Smooth muscle cell of the pulmonary artery (primary cell): Measurements from ENCODE around the gene CARD10. TPM values are rescaled to one million over a fixed set of nuclear protein-coding genes. Genes with fewer than 3 reads are reported as not detected.

Experiments
- total RNA-seq: library from RNA; depleted of rRNA; stranded (reverse); fragments of >200 nt; gene quantifications from 2 replicates; pipeline ENCODE4 v1.2.3, GENCODE V29; 2014

Gene CARD10, protein sequence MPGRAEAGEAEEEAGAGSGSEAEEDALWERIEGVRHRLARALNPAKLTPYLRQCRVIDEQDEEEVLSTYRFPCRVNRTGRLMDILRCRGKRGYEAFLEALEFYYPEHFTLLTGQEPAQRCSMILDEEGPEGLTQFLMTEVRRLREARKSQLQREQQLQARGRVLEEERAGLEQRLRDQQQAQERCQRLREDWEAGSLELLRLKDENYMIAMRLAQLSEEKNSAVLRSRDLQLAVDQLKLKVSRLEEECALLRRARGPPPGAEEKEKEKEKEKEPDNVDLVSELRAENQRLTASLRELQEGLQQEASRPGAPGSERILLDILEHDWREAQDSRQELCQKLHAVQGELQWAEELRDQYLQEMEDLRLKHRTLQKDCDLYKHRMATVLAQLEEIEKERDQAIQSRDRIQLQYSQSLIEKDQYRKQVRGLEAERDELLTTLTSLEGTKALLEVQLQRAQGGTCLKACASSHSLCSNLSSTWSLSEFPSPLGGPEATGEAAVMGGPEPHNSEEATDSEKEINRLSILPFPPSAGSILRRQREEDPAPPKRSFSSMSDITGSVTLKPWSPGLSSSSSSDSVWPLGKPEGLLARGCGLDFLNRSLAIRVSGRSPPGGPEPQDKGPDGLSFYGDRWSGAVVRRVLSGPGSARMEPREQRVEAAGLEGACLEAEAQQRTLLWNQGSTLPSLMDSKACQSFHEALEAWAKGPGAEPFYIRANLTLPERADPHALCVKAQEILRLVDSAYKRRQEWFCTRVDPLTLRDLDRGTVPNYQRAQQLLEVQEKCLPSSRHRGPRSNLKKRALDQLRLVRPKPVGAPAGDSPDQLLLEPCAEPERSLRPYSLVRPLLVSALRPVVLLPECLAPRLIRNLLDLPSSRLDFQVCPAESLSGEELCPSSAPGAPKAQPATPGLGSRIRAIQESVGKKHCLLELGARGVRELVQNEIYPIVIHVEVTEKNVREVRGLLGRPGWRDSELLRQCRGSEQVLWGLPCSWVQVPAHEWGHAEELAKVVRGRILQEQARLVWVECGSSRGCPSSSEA
- 0.91 and 3.4 TPM in 2 replicates for total RNA-seq

DNA sequence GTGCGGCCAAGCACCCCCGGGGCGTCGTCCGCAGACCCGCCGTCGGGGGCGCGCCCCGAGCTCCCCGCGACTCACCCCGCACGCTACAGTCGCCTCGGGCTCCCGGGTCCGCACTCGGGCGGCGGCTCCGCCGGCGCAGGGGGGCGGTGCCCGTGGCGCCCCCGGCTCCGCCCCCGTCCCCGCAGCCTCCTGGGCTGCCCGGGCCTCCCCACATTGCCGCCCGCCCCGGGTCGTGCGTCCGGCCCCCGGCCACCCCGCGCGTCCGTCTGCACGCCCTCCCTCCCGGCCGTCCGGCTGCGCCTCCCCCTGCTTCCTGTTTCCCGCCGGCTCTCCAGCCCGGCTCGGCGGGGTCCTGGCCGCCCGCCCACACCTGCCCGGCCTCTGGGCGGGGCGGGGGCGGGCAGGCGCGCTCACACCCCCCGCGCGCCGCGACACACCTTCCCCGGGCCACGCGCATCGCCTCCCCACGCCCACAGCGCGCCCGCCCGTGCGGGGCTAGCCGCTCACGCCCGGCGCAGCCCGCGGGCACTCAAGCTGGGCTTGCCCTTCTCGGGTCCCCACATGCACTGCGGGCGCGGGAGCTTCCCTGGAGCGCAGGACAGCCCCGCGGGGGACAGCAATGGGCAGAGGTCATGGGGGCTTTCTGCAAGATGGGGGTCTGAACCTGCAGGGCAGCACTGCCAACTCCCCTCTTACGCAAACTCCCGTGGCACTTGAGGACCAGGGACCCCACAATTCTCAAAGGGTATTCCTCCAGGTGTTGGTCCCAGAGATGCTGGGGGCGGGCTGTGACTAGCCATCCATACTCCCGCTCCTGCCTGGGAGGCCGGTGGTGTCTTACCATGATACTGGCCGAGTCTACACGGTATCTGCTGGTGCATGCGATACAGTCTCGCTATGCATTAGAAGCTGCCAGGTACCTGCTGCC lies at the start of gene CARD10:
CARD10 (minus strand) TSS at position 148 of the 928 bp plus-strand sequence. CDS start 215 bp downstream, outside the sequence.

GRCh38 chr22:37559901-37560607 lies 40.8 kb upstream of the CARD10 start, which contains the start of gene CDC42EP1:
Gene CDC42EP1 (plus strand): TSS chr22:37560480. CDS start chr22:37566350, 5,870 bp downstream.

GRCh38 chr22:37486224-37486845 lies 32.9 kb downstream of the CARD10 start, which contains the start of gene MFNG:
Gene MFNG (minus strand): TSS chr22:37486384. CDS start chr22:37486177, 207 bp downstream.

Other genes starting within 250 kb of the CARD10 start
- gene CYTH4, start 236.9 kb downstream of the CARD10 start, total RNA-seq: 0.07 and 0.36 TPM in 2 replicates
- under 0.01 and 0.10 TPM in 2 replicates for gene ELFN2, start 91.9 kb downstream of the CARD10 start, total RNA-seq
- gene MFNG, start 33.0 kb downstream of the CARD10 start, total RNA-seq: 0.07 and 0.30 TPM in 2 replicates
- gene CDC42EP1, start 41.1 kb upstream of the CARD10 start, total RNA-seq: 28.5 and 37.0 TPM in 2 replicates
- not detected in 2 replicates for gene LGALS2, start 60.7 kb upstream of the CARD10 start, total RNA-seq
- 39.5 and 47.0 TPM in 2 replicates for gene GGA1, start 89.4 kb upstream of the CARD10 start, total RNA-seq
- 10.6 and 13.7 TPM in 2 replicates for gene SH3BP1, start 120.3 kb upstream of the CARD10 start, total RNA-seq
- gene PDXP, start 139.3 kb upstream of the CARD10 start, total RNA-seq: 14.0 and 18.2 TPM in 2 replicates
- gene LGALS1, start 156.2 kb upstream of the CARD10 start, total RNA-seq: 4,182 and 4,880 TPM in 2 replicates
- gene NOL12, start 166.9 kb upstream of the CARD10 start, total RNA-seq: 8.5 and 11.3 TPM in 2 replicates
- gene TRIOBP, start 177.6 kb upstream of the CARD10 start, total RNA-seq: 176 and 183 TPM in 2 replicates